GM19193 (cell line): ENCODE data around the gene FADS2.

Experiments
- POLR2A ChIP-seq: IDR thresholded peaks from 4 replicates; pipeline ENCODE4 v1.6.1; 2011; ENCODE audit not compliant: insufficient read depth, insufficient read length; ENCODE audit errors: extremely low read depth

FADS2 gene

GRCh38 chr11:61890529-61891330, 62.6 kb downstream of the FADS2 start:
- no peak for TF ChIP-seq POLR2A

GRCh38 chr11:61891331-61892084, 63.4 kb downstream of the FADS2 start, which contains the start of gene FADS3:
TSS of gene FADS3 (minus strand) at chr11:61891545. CDS start at chr11:61891381, 164 bp downstream.
- TF ChIP-seq POLR2A: no peak

- TF ChIP-seq POLR2A: no peak
These were observed 63.9 kb downstream of the FADS2 start for GRCh38 chr11:61892085-61892370.

- TF ChIP-seq POLR2A: no peak
These were observed 65.9 kb downstream of the FADS2 start for GRCh38 chr11:61893981-61894380.

- TF ChIP-seq POLR2A: no peak
These were observed 67.1 kb downstream of the FADS2 start for GRCh38 chr11:61895046-61895717.

- no peak for TF ChIP-seq POLR2A
These were observed 67.6 kb downstream of the FADS2 start for GRCh38 chr11:61895718-61896059.

- TF ChIP-seq POLR2A: no peak
These were observed 68.7 kb downstream of the FADS2 start for GRCh38 chr11:61896665-61897386.

- TF ChIP-seq POLR2A: no peak
These were observed 69.5 kb downstream of the FADS2 start for GRCh38 chr11:61897387-61898246.

- TF ChIP-seq POLR2A: no peak
These were observed 70.1 kb downstream of the FADS2 start for GRCh38 chr11:61898247-61898582.

GRCh38 chr11:61899146-61899841, 71.2 kb downstream of the FADS2 start:
- no peak for TF ChIP-seq POLR2A

GRCh38 chr11:61900251-61900650, 72.2 kb downstream of the FADS2 start:
- TF ChIP-seq POLR2A: no peak

GRCh38 chr11:61901397-61901796, 73.3 kb downstream of the FADS2 start:
- TF ChIP-seq POLR2A: no peak

GRCh38 chr11:61902313-61902712, 74.2 kb downstream of the FADS2 start:
- no peak for TF ChIP-seq POLR2A

- no peak for TF ChIP-seq POLR2A
These were observed 75.7 kb downstream of the FADS2 start for GRCh38 chr11:61903845-61904244.
